ENCODE data around the gene PHOX2B.
"Not testable (repeated sequence)": the region's sequence is repeated elsewhere in the genome, so short reads cannot be mapped to it uniquely, and the experiment has no call there.

PHOX2B gene

DNA sequence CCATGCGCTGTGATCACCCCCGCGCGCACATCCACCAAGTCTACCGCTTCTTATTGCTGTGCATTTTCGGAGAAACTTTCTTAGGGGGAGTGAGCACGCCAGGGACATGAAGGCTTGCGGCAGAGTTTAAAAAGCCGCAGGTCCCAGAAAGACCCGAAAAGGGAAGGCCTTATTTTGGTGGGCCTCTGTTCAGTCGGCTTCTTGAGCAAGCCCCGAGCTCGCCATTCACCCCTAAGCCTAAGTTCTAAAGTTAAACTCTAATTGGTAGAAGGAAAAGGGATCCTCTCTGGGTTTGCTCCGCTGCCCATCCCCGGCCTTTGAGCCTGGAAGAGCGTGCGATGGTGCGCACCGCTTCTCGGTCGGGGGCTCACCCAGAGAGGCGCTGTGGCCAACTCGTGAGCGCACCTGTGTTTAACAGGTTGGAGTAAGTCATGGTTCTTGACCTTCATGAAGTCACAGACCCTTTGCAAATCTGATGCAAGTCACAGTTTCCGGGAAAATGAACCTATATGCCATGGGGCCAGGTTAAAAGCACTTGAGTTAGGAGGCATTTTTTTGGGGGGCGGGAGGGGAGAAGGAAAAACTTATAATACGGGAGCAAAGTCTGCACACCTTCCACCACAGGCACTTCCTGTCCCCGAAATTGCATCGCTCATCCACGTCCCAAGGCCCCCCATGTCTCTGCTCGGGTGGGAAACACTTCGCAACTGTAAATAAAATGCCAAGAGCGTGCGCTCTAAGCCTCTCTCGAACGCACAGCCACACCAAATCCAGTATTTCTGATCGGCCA, 1.9 kb downstream of the PHOX2B start:
- TF ChIP-seq, protein P1, sequence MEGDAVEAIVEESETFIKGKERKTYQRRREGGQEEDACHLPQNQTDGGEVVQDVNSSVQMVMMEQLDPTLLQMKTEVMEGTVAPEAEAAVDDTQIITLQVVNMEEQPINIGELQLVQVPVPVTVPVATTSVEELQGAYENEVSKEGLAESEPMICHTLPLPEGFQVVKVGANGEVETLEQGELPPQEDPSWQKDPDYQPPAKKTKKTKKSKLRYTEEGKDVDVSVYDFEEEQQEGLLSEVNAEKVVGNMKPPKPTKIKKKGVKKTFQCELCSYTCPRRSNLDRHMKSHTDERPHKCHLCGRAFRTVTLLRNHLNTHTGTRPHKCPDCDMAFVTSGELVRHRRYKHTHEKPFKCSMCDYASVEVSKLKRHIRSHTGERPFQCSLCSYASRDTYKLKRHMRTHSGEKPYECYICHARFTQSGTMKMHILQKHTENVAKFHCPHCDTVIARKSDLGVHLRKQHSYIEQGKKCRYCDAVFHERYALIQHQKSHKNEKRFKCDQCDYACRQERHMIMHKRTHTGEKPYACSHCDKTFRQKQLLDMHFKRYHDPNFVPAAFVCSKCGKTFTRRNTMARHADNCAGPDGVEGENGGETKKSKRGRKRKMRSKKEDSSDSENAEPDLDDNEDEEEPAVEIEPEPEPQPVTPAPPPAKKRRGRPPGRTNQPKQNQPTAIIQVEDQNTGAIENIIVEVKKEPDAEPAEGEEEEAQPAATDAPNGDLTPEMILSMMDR (IDR thresholded peaks at IDR 0.05; ENCODE audit: unreplicated experiment in 3 of 3) = no peak
- H3K27ac Mint-ChIP-seq = no peak overlapping the region
- peaks cover 12% of the 10 kb centered on the region for H3K4me1 Mint-ChIP-seq
- peaks cover 7% of the 10 kb centered on the region for H3K36me3 Mint-ChIP-seq (ENCODE audit: low read depth)
- H3K9me3 Mint-ChIP-seq = peaks cover 9% of the 10 kb centered on the region
- H3K27me3 Mint-ChIP-seq (ENCODE audit: low read depth) = peaks cover 100% of the 10 kb centered on the region
- H3K4me3 Mint-ChIP-seq = peak overlapping the region in 2 of 3 experiments; percentile 69 to 71

DNA sequence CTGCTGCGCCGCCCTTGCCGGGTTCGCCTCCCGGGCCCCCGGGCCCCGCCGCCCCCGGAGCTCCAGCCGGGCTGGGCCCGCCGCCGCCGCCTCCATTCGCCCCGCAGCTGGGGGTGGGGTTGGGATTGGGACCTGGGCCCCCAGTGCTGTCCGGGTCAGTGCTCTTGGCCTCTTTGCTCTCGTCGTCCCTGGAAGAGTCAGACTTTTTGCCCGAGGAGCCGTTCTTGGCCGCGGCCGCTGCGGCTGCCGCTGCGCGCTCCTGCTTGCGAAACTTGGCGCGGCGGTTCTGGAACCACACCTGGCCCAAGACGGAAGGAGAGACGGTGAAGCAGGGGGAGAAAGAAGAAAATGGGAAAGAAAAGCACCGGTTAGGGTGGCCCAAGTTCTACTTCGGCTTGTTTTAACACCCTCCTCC, 2.5 kb downstream of the PHOX2B start:
- Mint-ChIP-seq H3K4me3 (peak overlapping the region; percentile 56 to 71 (median 69)), H3K27me3 (ENCODE audit: low read depth) (peaks cover 100% of the 10 kb centered on the region), H3K4me1 (peaks cover 12% of the 10 kb centered on the region), H3K27ac (no peak overlapping the region), H3K36me3 (ENCODE audit: low read depth) (peaks cover 7% of the 10 kb centered on the region), H3K9me3 (peaks cover 9% of the 10 kb centered on the region)
- TF ChIP-seq, protein P1 (IDR thresholded peaks at IDR 0.05; ENCODE audit: unreplicated experiment in 3 of 3) = no peak

GRCh38 chr4:41745292-41746024, 3.1 kb downstream of the PHOX2B start:
- TF ChIP-seq, protein P1 (IDR thresholded peaks at IDR 0.05; ENCODE audit: unreplicated experiment in 3 of 3) = no peak
- Mint-ChIP-seq H3K27ac (no peak overlapping the region), H3K4me1 (peaks cover 12% of the 10 kb centered on the region), H3K36me3 (ENCODE audit: low read depth) (peaks cover 7% of the 10 kb centered on the region), H3K4me3 (no peak overlapping the region), H3K27me3 (ENCODE audit: low read depth) (peaks cover 100% of the 10 kb centered on the region), H3K9me3 (peaks cover 9% of the 10 kb centered on the region)

DNA sequence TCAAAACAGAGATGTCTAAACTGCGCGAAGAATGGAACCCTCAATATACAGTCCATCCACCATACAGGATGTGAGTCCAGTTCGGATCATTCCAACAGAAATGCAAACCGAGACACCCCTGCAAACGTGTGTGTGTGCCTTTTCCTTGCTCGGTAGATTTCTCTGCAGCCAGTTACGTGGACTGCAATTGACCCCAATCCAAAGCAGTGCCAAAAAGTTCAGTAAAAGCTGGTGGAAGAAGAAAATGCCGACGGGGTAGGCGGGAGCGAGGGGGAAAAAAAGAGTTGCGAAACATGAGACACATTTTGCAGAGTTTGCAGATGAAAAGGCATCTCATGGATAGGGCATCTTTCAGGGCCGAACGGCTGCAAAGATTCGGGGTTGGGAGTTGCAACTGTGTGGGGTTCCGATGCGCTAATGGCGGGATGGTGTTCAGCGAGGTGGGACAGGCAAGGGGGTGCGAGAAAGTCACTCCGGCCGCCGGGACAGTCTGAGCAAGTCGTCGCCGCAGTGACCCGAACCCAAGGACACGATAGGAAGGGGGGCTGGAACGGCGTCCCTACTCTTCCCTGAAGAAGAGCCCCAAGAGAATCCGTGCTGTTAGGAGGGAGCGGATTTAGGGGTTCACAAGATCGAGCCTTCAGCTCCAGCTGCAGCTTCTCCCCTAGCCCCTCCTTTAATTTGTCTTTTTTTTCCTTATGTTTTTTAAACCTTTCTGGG, 3.8 kb downstream of the PHOX2B start:
- TF ChIP-seq, protein P1 (IDR thresholded peaks at IDR 0.05; ENCODE audit: unreplicated experiment in 3 of 3) = no peak
- peaks cover 12% of the 10 kb centered on the region for H3K4me1 Mint-ChIP-seq
- peaks cover 100% of the 10 kb centered on the region for H3K27me3 Mint-ChIP-seq (ENCODE audit: low read depth)
- no peak overlapping the region for H3K27ac Mint-ChIP-seq
- H3K36me3 Mint-ChIP-seq (ENCODE audit: low read depth) = peaks cover 7% of the 10 kb centered on the region
- peaks cover 9% of the 10 kb centered on the region for H3K9me3 Mint-ChIP-seq
- peak overlapping the region in 2 of 3 experiments; percentile 23 to 27 for H3K4me3 Mint-ChIP-seq

- H3K36me3 Mint-ChIP-seq (ENCODE audit: low read depth) = peaks cover 7% of the 10 kb centered on the region
- peaks cover 97% of the 10 kb centered on the region for H3K27me3 Mint-ChIP-seq (ENCODE audit: low read depth)
- H3K9me3 Mint-ChIP-seq = peaks cover 13% of the 10 kb centered on the region
- TF ChIP-seq, protein P1 (IDR thresholded peaks at IDR 0.05; ENCODE audit: unreplicated experiment in 3 of 3) = no peak
- no peak overlapping the region for H3K27ac Mint-ChIP-seq
- no peak overlapping the region for H3K4me3 Mint-ChIP-seq
- H3K4me1 Mint-ChIP-seq = peaks cover 6% of the 10 kb centered on the region
Observed at GRCh38 chr4:41741354-41741753, 7.2 kb downstream of the PHOX2B start.

DNA sequence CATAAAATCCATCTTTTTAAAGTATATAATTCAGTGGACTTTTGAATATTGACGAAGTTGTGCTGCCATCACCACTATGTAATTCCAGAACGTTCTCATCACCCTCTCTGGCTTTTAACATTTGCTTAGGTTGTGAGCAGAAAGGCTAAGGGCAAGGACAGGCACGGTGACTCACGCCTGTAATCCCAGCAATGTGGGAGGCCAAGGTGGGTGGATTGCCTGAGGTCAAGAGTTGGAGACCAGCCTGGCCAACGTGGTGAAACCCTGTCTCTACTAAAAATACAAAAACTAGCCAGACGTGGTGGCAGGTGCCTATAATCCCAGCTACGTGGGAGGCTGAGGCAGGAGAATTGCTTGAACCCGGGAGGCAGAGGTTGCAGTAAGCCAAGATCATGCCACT, 11.0 kb downstream of the PHOX2B start:
- H3K27me3 Mint-ChIP-seq (ENCODE audit: low read depth) = peaks cover 91% of the 10 kb centered on the region
- H3K36me3 Mint-ChIP-seq (ENCODE audit: low read depth); H3K9me3 Mint-ChIP-seq; H3K4me3 Mint-ChIP-seq; H3K27ac Mint-ChIP-seq; H3K4me1 Mint-ChIP-seq: not testable (repeated sequence)
